GM19240 (cell line): ENCODE data around the gene AFM.
"Not testable (repeated sequence)": the region's sequence is repeated elsewhere in the genome, so short reads cannot be mapped to it uniquely, and the experiment has no call there.

ENCODE experiments used
- DNase-seq: peaks from one replicate; pipeline ENCODE4 v3.0.0; 2011; ENCODE audit warnings: low spot score; ENCODE audit not compliant: insufficient read length

Gene AFM

DNA sequence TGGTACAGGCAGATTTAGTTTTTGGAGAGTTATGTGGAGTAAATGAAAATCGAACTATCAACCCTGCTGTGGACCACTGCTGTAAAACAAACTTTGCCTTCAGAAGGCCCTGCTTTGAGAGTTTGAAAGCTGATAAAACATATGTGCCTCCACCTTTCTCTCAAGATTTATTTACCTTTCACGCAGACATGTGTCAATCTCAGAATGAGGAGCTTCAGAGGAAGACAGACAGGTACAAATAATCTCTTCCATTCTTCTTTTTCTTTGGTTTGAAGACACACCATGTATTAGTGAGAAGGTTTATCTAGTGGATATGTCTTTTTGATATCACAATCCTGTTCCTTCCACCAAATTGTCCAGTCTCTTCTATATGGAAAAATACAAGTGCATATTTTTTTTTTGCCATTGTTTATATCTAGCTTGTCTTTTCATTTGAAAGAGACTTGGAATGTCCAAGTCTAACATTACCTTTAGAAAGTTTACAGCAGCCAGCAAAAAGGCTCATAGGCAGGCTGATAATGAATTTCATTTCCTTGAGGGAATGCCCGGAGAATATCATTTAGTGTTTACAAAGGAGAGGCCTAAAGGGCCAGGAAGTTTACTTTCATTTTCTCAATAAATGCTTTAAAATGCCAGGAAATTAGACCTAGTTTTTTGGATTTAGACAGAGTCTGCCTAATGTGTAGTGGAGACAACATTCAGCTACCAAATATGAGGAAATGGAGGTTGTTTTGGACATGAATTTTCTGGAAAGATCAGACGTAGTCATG lies 18.6 kb downstream of the AFM start:
- no peak for DNase-seq

DNA sequence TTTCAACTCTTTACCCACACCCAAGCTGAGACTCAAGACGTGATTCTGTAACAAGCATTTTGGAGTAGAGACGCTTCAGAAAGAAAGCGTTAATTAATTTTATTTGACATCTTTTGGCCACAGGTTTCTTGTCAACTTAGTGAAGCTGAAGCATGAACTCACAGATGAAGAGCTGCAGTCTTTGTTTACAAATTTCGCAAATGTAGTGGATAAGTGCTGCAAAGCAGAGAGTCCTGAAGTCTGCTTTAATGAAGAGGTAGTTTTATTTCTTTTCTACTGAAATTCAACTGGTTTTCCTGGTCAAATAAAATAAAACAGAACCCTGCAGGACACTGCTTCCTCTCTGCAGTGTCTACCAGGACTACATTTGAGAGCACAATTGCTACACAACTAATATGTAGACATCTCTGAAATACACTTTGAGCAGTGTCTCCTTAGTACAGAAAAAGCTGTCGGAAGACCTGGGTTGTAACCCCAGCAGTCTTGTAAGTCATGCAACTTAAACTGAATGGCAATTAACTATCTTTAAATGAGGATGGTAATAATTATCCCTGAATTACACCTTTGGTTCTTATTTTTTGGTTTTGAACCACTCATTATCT lies 20.2 kb downstream of the AFM start:
- no peak for DNase-seq

DNA sequence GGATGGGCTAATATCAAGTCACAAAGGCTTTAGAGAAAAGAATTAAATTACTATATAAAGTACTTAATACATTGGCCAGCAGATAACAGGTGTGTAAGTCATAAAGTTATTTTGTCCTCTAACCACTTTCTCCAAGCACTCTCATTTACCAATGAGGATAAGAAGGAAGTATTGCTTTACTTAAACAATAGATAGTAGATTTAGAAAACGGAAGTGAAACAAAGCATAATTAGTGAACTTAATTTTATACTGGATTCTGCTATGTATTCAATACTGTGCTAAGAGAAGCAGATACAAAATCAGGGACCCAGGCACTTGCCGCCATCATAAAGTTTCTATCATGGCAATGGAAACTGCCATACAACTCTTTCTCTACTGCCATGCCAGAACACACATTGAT lies 24.0 kb downstream of the AFM start:
- no peak for DNase-seq

DNA sequence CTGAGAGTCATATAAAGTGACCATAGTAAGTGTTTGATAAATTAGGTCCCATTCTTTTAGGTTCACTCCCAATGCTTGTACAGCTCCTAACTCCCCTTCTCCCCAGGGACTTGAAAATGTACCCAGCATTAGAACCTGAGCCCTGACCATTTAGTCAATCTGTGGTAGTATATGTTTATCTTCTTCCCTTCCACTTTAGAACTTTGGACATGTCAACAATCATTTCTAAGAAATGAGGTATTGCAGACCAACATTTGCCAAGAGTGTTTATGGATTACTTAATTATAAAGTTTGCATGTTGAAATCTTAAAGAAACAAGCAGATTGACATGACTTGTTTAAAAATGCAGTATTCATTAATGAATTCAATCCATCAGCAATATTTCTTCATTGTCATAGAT lies 26.0 kb downstream of the AFM start:
- DNase-seq, result no peak

DNA sequence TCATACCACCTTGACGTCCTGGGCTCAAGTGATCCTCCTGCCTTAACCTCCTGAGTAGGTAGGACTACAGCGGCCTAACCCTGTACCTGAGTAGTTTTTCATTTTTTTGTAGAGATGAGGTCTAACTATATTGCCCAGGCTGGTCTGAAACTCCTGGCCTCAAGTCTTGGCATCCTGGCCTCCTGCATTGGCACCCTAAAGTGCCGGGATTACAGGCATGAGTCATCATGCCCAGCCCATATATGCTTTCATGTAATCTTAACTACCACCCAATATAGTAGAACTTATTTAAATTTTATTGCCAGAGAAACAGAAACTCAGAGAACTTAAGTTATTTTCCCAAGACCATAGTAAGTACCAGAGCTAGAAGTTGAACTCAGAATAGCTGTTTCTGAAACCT lies 27.1 kb downstream of the AFM start:
- DNase-seq, result no peak

DNA sequence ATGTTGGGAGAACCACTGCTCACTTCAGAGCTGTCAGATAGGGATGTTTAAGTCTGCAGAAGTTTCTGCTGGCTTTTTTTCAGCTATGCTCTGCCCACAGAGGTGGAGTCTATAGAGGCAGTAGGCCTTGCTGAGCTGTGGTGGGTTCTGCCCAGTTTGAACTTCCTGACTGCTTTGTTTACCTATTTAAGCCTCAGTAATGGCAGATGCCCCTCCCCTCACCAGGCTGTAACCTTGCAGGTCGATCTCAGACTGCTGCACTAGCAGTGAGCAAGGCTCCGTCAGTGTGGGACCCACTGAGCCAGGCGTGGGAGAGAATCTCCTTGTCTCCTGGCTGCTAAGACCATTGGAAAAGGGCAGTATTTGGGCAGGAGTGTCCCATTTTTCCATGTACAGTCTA lies 36.8 kb downstream of the AFM start:
- DNase-seq, result no peak

DNA sequence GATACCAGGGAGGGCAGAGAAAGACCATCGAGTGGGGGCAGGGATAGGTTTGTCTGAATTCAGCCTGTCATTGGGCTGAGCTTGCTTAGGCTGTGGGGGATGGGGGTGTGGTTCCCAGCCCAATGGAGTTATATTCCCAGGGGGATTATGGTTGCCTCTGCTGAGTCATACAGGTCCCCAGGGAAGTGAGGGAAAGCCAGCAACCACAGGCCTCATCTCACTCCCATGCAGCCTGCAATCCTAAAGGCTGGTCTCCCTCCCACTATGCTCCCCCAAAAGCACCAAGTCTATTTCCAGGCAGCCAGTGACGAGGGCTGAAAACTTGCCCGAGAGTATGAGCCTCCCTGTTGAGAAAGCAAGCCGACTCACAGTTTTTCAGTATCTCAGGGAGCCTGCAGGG lies 39.3 kb downstream of the AFM start:
- no peak for DNase-seq

DNA sequence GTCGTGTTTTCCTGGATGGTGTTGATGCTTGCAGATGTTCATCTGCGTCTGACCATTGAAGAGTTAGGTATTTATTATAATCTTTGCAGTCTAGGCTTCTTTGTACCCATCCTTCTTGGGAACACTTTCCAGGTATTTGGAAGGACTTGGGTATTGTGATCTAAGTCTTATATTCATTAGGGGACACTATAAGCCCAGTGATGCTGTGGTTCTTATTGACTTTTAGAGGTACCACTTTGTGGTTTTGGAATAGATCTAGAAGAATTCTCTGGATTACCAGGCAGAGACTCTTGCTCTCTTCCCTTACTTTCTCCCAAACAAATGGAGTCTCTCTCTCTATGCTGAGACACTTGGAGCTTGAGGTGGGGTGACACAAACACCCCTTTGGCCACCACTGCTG lies 41.6 kb downstream of the AFM start:
- DNase-seq, result no peak

DNA sequence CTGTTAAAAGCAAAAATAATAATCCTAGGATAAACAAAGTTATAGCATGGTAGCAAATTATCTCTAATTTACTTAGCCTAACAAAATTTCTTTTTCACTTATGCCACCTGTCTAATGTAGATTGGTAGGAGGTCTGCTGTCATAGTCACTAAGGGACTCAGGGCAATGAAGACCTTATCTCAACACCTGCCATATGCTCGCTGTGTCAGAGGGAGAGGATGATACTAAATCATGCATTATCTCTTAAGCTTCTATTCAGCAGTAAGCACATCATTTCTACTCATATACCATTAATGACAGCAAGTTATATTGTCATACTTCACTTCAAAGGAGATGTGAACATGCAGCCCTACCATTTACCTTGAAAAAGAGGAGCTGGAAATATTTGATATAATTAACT lies 44.1 kb downstream of the AFM start:
- no peak for DNase-seq

DNA sequence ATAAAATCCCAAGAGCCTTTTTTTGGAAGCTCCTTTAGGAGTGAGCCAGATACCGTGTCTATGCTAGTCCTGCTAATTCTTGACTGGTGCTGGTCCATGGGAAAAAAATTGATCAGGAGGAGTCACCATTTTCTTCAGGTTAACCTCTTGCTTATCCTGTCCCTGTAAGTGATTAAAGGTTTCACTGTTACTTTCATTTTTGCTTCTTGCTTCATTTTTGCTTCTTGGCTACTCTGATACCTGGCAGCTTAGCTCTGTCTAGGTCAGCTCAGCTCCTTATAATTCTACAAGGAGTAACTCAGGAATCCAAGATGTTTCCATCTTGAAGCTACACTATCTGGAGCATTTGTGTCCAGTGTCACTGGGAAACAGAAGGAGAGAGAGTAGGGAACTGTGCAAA lies 45.7 kb downstream of the AFM start:
- no peak for DNase-seq

DNA sequence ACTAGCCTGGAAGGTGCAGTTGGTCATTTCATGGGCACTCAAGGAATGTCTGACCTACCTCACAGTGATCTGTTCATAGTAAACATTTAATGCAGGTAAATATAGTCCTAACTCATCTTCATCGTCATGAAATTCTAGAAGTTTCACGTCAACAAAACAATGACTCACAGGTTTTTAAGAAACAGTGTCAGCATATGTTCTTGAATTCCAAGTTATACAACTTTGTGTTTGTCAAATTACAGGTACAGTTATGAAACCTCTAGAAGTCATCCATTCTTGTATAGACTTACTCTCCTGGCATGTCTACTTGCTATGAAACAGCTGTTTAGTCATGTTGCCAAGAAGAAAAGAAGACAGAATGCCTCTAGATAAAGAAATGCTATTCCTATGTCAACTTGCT lies 46.6 kb downstream of the AFM start:
- DNase-seq, result no peak

DNA sequence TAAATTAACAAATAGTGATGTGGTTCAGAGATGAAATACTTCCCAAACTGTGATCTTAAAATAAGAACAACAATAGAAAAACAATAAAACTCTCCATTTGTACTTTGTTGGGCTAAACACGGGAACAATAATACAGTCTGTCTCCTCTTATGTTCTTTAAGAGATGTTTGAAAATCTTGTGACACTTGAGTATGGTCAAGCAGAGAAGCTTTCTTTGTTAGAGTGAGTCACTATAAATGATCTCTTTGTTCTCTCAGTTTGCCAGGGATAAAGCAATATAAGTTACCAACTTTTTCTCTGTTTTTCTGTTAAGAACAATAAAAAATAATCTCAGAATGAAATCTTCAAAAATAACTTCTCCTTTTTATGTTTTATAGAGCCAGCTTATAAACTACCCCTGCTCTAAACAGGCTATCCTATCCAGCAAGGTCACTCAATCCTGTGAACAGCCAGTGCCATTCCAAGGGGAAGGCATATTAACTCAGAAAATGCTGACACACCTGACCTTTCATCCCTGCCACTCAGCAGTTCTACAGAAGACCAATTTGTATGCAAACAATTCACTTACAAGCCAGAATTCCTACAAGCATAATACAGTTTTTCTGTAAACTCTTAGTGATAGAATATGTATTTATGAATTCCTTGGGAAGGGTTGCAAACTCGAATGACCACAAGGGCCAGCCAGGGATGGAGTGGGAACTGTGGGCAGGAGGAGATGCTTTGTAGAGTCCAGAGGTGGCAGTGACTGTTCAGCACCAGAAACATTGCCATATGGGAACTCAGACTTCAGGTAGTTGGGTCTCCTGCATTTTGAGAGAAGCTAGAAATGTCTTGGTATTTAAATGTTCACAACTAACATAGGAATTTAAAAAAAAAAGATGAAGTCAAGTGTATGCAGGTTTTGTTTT lies 52.2 kb downstream of the AFM start:
- DNase-seq, result no peak

DNA sequence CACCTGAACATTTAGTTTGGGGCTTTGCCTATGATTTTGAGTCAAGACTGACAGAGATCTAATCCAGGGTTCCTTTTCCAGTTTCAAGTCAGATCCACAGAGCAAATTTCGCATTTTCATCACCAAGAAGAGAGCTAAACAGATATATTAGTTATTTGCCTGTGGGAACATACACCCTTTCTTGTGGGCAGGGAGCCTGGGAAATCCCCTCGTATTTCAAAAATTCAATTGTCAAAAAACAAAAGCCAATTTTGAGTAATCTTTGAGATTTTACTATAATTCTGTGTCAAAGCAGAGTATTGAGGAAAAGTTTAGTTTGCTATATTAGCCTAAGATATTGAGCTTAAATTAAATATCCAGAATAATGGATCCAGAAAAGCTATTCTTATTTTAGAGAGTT lies 56.6 kb downstream of the AFM start:
- DNase-seq, result no peak

DNA sequence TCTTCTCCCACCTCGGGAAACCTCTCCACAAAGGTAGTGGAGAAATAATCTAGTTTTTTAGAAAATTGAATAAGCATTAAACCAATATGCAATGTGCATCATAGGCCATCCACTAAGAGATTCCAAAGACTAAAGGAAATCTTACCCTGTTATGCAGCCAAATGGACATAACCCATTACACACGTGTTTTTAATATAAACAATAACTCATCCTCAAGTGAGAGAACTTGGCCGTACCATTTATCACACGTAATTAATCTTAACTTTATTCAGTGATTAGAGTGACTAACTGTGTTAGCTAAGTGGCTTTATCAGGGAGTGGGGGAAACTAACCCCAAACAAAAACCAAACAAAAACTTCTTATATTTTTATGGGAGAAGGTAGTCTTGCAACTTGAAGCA lies 57.8 kb downstream of the AFM start:
- no peak for DNase-seq

DNA sequence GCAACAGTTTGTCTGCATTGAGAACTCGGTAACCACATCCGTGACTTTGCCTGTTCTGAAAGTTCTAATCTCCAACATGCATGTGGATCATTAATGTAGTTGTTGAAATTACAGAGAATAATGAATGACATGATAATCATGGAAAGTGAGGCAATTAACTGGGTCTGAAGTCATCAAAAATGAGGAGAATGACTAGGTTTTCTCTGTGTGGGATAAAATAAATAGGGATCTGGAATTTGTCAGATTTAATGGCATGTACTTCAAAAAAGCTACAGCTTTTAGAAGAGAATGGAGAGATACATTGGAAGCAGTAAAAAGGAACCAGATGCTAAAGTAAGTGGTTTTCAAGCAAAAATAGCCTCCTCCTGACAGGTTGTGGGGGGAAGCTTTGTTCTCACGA lies 59.3 kb downstream of the AFM start:
- no peak for DNase-seq

DNA sequence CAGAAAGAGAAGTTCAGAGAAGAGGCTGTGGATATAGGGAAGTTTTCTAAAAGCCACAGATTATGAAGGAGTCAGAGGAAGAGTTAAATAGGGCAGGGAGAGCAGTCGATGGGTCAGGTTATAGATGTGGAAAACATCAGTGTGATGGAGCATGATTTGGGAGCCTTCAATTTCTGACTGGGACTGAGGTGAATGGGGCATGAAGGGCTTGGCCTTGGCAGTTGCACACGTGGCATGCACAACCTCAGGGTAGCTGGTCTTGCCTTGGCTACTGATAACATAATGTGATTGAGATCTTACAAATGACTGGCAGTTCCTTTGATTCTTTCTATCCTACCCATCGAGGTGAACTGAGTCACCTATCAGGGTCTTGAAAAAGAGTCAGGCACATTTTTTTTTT lies 59.7 kb downstream of the AFM start:
- DNase-seq, result no peak

DNA sequence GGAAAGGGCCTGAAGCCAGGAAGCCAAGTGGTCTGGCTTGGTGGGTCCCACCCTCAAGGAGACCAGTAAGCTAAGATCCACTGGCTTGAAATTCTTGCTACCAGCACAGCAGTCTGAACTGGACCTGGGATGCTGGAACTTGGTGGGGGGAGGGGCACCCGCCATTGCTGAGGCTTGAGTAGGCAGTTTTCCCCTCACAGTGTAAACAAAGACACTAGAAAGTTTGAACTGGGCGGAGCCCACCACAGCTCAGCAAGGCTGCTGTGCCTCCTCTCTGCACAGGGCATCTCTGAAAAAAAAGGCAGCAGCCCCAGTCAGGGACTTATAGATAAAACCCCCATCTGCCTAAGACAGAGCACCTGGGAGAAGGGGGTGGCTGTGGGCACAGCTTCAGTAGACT lies 63.1 kb downstream of the AFM start:
- no peak for DNase-seq

DNA sequence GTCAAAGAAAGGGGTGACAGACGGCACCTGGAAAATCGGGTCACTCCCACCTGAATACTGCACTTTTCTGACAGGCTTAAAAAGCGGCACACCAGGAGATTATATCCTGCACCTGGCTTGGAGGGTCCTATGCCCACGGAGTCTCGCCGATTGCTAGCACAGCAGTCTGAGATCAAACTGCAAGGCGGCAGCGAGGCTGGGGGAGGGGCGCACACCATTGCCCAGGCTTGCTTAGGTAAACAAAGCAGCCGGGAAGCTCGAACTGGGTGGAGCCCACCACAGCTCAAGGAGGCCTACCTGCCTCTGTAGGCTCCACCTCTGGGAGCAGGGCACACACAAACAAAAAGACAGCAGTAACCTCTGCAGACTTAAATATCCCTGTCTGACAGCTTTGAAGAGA lies 69.3 kb downstream of the AFM start:
- not testable (repeated sequence) for DNase-seq
